Liver (tissue), 9 donors: ENCODE results near the gene CRMP1. TPM values are rescaled to one million over a fixed set of nuclear protein-coding genes. Genes with fewer than 3 reads are reported as not detected.

Experiments
- DNase-seq: peaks from one replicate; pipeline ENCODE4 v3.0.0-alpha.2; 2017; ENCODE audit warnings: low spot score
- H3K27ac ChIP-seq, 2 donors: one replicate each; pipeline ENCODE4 v1.7.0; 2013; ENCODE audit warnings: inconsistent platforms in 2 of 2, low read length in 2 of 2, control low read depth in 1 of 2, low read depth in 1 of 2, mild to moderate bottlenecking in 1 of 2
- H3K27me3 ChIP-seq, 4 donors: one replicate each; pipeline versions ENCODE4 v1.6.1 to v1.7.0; 2013; ENCODE audit warnings: low read length in 3 of 4, inconsistent platforms in 1 of 4, mild to moderate bottlenecking in 1 of 4, moderate library complexity in 1 of 4; ENCODE audit not compliant: control insufficient read depth in 4 of 4, insufficient read depth in 4 of 4
- H3K36me3 ChIP-seq, 4 donors: one replicate each; pipeline versions ENCODE4 v1.6.1 to v1.7.0; 2013; ENCODE audit warnings: low read length in 3 of 4, mild to moderate bottlenecking in 3 of 4, low read depth in 1 of 4, moderate library complexity in 1 of 4; ENCODE audit not compliant: control insufficient read depth in 4 of 4, insufficient read depth in 3 of 4
- H3K4me1 ChIP-seq, 4 donors: one replicate each; pipeline versions ENCODE4 v1.6.1 to v1.7.0; 2013; ENCODE audit warnings: low read length in 3 of 4, mild to moderate bottlenecking in 3 of 4, moderate library complexity in 1 of 4; ENCODE audit not compliant: control insufficient read depth in 4 of 4, insufficient read depth in 4 of 4
- H3K4me3 ChIP-seq, 3 donors: one replicate each; pipeline versions ENCODE4 v1.6.1 to v1.7.0; 2013; ENCODE audit warnings: low read length in 3 of 3, control low read depth in 1 of 3, low read depth in 1 of 3, mild to moderate bottlenecking in 1 of 3
- H3K9ac ChIP-seq, 2 donors: one replicate each; pipeline ENCODE4 v1.7.0; 2013; ENCODE audit warnings: low read length in 2 of 2, mild to moderate bottlenecking in 2 of 2, moderate library complexity in 2 of 2, control low read depth in 1 of 2, low read depth in 1 of 2
- H3K9me3 ChIP-seq, 4 donors: one replicate each; pipeline versions ENCODE4 v1.6.1 to v1.7.0; 2013; ENCODE audit warnings: low read length in 3 of 4; ENCODE audit not compliant: control insufficient read depth in 4 of 4
- EGR1 ChIP-seq, 2 donors: IDR thresholded peaks; 2 replicates each; pipeline ENCODE4 v1.6.1; 2016 to 2018; ENCODE audit warnings: antibody characterized with exemption in 2 of 2, low read depth in 2 of 2
- FOXA1 ChIP-seq: IDR thresholded peaks from 2 replicates; pipeline ENCODE4 v1.6.1; 2016; ENCODE audit warnings: antibody characterized with exemption
- FOXA2 ChIP-seq: IDR thresholded peaks from 2 replicates; pipeline ENCODE4 v1.6.1; 2016; ENCODE audit warnings: antibody characterized with exemption
- GABPA ChIP-seq, 2 donors: IDR thresholded peaks in 1 of 2; conservative IDR thresholded peaks in 1 of 2; 2 replicates each; pipeline ENCODE4 v1.6.1; 2016; ENCODE audit warnings: antibody characterized with exemption in 2 of 2, mild to moderate bottlenecking in 1 of 2, moderate library complexity in 1 of 2
- HNF4A ChIP-seq, 2 donors: conservative IDR thresholded peaks; 2 replicates each; pipeline ENCODE4 v1.6.1; 2016; ENCODE audit warnings: antibody characterized with exemption in 2 of 2, mild to moderate bottlenecking in 2 of 2
- HNF4G ChIP-seq: IDR thresholded peaks from 2 replicates; pipeline ENCODE4 v1.6.1; 2016; ENCODE audit warnings: antibody characterized with exemption
- JUND ChIP-seq, 2 donors: IDR thresholded peaks; 2 replicates each; pipeline ENCODE4 v1.6.1; 2016; ENCODE audit warnings: antibody characterized with exemption in 2 of 2
- NR2F2 ChIP-seq: IDR thresholded peaks from 2 replicates; pipeline ENCODE4 v1.6.1; 2016; ENCODE audit warnings: antibody characterized with exemption
- RAD21 ChIP-seq, 2 donors: IDR thresholded peaks; 2 replicates each; pipeline ENCODE4 v1.6.1; 2016; ENCODE audit warnings: antibody characterized with exemption in 2 of 2, mild to moderate bottlenecking in 2 of 2
- RXRA ChIP-seq, 2 donors: IDR thresholded peaks; 2 replicates each; pipeline ENCODE4 v1.6.1; 2017 to 2018; ENCODE audit warnings: antibody characterized with exemption in 2 of 2, mild to moderate bottlenecking in 1 of 2
- SP1 ChIP-seq: IDR thresholded peaks from 2 replicates; pipeline ENCODE4 v1.6.1; 2018; ENCODE audit warnings: antibody characterized with exemption, mild to moderate bottlenecking
- TAF1 ChIP-seq: conservative IDR thresholded peaks from 2 replicates; pipeline ENCODE4 v1.6.1; 2016; ENCODE audit warnings: antibody characterized with exemption, mild to moderate bottlenecking
- YY1 ChIP-seq: IDR thresholded peaks from 2 replicates; pipeline ENCODE4 v1.6.1; 2016; ENCODE audit warnings: antibody characterized with exemption, mild to moderate bottlenecking
- WGBS: extraction: QIAGEN DNeasy Blood & Tissue Kit; methylation state at CpG from one replicate; pipeline ENCODE4 v1.1.7; 2013; 5-methylcytosine and 5-hydroxymethylcytosine counted together
- polyA plus RNA-seq, 2 donors: library from polyadenylated mRNA; stranded (reverse) in 1 of 2; unstranded in 1 of 2; fragments of 200-250 nt in 1 of 2; fragments of >200 nt in 1 of 2; fragmentation: Nextera tagmentation in 1 of 2; extraction: Ambion mirVana in 1 of 2; gene quantifications; one replicate each; pipeline versions ENCODE4 v1.2.1 to v1.2.3, GENCODE V29; 2013 to 2015
- total RNA-seq, 2 donors: library from RNA; depleted of rRNA; stranded (reverse); fragments of >200 nt; gene quantifications; one replicate each; pipeline ENCODE4 v1.2.3, GENCODE V29; 2014
- TF ChIP-seq, protein P1 (sequence below): IDR thresholded peaks from 2 replicates; pipeline ENCODE4 v1.6.1; 2016; ENCODE audit warnings: antibody characterized with exemption, mild to moderate bottlenecking
- TF ChIP-seq, protein P2 (sequence below): IDR thresholded peaks from 2 replicates; pipeline ENCODE4 v1.6.1; 2016; ENCODE audit warnings: antibody characterized with exemption
- TF ChIP-seq, protein P3 (sequence below): fragments of 150-350 bp; IDR thresholded peaks from 2 replicates; pipeline ENCODE4 v1.5.1; 2017; ENCODE audit warnings: improper control_type of control experiment, low read depth, low read length; ENCODE audit not compliant: missing input control
- TF ChIP-seq, protein P4 (sequence below): IDR thresholded peaks from 2 replicates; pipeline ENCODE4 v1.6.1; 2016; ENCODE audit warnings: antibody characterized with exemption
- TF ChIP-seq, protein P5 (sequence below): IDR thresholded peaks from 2 replicates; pipeline ENCODE4 v1.6.1; 2016; ENCODE audit warnings: antibody characterized with exemption
- donor health status: healthy.
- donor health status: healthy.
- donor health status: healthy.
- donor health status: healthy.
- donor health status: healthy.

Gene CRMP1
- total and polyA plus RNA-seq, 4 donors, result 0.06 to 0.42 (median 0.12) TPM

DNA sequence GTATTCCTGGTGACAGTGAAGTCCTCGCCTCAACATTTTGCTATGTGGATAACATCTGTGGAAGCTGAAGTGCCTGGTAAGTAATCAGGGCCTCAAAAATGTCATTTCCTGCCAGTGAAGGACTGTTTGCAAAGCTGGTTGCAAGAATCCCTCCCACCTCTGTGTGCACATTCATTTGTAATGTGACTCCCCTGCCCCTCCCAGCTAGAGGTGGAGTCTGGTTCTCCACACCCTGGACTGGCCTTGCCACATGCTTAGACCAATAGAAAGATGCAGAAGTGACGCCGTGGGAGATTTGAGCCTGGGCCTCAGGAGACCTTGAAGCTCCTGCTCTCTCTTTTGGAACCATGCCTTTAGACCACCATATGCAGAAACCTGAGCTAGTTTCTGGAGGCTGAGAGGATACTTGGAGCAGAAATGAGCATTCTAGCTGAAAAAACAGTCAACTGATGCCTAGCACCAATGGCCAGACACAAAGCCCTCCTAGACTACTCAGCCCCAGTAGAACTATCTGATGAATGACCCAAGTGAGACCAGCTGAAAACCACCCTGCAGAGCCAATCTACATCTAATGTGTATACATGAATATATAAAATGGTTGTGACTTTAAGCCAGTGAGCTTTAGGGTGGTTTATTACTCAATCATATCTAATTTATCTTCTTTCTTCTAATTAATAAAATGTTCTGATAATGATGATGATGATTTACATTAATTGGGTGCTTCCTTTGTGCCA, 47.8 kb upstream of the CRMP1 start:
- TF ChIP-seq GABPA (IDR thresholded peaks at IDR 0.05 in 1 of 2, conservative IDR thresholded peaks at IDR 0.05 in 1 of 2) (no peak), RAD21 (IDR thresholded peaks at IDR 0.05) (no peak), EGR1 (IDR thresholded peaks at IDR 0.05; ENCODE audit: low read depth in 2 of 2) (no peak)
- TF ChIP-seq, protein P1, sequence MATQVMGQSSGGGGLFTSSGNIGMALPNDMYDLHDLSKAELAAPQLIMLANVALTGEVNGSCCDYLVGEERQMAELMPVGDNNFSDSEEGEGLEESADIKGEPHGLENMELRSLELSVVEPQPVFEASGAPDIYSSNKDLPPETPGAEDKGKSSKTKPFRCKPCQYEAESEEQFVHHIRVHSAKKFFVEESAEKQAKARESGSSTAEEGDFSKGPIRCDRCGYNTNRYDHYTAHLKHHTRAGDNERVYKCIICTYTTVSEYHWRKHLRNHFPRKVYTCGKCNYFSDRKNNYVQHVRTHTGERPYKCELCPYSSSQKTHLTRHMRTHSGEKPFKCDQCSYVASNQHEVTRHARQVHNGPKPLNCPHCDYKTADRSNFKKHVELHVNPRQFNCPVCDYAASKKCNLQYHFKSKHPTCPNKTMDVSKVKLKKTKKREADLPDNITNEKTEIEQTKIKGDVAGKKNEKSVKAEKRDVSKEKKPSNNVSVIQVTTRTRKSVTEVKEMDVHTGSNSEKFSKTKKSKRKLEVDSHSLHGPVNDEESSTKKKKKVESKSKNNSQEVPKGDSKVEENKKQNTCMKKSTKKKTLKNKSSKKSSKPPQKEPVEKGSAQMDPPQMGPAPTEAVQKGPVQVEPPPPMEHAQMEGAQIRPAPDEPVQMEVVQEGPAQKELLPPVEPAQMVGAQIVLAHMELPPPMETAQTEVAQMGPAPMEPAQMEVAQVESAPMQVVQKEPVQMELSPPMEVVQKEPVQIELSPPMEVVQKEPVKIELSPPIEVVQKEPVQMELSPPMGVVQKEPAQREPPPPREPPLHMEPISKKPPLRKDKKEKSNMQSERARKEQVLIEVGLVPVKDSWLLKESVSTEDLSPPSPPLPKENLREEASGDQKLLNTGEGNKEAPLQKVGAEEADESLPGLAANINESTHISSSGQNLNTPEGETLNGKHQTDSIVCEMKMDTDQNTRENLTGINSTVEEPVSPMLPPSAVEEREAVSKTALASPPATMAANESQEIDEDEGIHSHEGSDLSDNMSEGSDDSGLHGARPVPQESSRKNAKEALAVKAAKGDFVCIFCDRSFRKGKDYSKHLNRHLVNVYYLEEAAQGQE, result no peak
- DNase-seq, result no peak

DNA sequence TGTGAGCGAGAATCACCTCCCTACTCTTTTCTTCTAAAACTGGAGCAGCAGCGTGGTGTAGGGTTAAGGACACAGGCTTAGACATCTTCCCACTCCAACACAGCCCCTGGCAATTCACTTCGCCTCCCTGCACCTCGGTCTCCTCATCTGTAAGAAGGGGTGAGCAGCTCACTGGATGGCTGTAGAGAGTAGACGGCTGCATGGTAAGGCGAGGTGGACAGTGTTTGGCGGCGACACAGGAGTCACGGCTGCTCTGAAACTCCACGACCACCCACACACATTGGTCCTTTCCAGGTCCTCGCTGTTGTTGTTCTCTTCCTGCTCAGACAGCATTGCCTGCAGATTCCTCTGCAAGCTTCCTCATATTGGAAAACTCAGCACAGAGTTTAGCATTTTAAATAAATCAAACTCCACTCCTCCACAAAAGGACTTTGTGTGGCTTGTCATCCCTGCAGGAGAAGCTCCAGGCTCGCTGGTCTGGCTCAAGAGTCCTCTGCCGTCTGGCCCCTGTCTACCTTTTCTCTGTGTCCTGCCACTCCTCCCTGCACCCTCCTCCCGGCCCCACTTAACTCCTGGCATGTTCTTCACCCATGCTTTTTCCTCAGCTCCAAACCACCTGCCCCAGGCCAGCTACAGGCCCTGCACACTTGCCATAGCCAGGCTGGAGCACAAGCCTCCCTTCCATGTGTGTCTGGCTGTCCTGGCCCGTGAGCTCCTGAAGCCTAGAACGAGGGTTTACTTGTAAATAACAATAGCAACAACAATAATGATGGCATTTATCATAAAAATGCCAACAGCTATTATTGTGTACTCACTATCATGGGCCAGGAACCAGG, 41.3 kb upstream of the CRMP1 start:
- TF ChIP-seq FOXA2 (no peak), TAF1 (no peak), JUND (IDR thresholded peaks at IDR 0.05) (no peak), EGR1 (IDR thresholded peaks at IDR 0.05; ENCODE audit: low read depth in 2 of 2) (no peak), GABPA (IDR thresholded peaks at IDR 0.05 in 1 of 2, conservative IDR thresholded peaks at IDR 0.05 in 1 of 2) (no peak), HNF4A (conservative IDR thresholded peaks at IDR 0.05) (no peak), FOXA1 (no peak), SP1 (no peak), RXRA (IDR thresholded peaks at IDR 0.05) (no peak), YY1 (no peak), HNF4G (no peak), NR2F2 (no peak), RAD21 (IDR thresholded peaks at IDR 0.05) (no peak)
- TF ChIP-seq, protein P1, result no peak
- TF ChIP-seq, protein P2, sequence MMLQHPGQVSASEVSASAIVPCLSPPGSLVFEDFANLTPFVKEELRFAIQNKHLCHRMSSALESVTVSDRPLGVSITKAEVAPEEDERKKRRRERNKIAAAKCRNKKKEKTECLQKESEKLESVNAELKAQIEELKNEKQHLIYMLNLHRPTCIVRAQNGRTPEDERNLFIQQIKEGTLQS, result no peak
- TF ChIP-seq, protein P3, sequence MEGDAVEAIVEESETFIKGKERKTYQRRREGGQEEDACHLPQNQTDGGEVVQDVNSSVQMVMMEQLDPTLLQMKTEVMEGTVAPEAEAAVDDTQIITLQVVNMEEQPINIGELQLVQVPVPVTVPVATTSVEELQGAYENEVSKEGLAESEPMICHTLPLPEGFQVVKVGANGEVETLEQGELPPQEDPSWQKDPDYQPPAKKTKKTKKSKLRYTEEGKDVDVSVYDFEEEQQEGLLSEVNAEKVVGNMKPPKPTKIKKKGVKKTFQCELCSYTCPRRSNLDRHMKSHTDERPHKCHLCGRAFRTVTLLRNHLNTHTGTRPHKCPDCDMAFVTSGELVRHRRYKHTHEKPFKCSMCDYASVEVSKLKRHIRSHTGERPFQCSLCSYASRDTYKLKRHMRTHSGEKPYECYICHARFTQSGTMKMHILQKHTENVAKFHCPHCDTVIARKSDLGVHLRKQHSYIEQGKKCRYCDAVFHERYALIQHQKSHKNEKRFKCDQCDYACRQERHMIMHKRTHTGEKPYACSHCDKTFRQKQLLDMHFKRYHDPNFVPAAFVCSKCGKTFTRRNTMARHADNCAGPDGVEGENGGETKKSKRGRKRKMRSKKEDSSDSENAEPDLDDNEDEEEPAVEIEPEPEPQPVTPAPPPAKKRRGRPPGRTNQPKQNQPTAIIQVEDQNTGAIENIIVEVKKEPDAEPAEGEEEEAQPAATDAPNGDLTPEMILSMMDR, result no peak
- TF ChIP-seq, protein P4, sequence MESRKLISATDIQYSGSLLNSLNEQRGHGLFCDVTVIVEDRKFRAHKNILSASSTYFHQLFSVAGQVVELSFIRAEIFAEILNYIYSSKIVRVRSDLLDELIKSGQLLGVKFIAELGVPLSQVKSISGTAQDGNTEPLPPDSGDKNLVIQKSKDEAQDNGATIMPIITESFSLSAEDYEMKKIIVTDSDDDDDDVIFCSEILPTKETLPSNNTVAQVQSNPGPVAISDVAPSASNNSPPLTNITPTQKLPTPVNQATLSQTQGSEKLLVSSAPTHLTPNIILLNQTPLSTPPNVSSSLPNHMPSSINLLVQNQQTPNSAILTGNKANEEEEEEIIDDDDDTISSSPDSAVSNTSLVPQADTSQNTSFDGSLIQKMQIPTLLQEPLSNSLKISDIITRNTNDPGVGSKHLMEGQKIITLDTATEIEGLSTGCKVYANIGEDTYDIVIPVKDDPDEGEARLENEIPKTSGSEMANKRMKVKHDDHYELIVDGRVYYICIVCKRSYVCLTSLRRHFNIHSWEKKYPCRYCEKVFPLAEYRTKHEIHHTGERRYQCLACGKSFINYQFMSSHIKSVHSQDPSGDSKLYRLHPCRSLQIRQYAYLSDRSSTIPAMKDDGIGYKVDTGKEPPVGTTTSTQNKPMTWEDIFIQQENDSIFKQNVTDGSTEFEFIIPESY, result no peak
- TF ChIP-seq, protein P5, sequence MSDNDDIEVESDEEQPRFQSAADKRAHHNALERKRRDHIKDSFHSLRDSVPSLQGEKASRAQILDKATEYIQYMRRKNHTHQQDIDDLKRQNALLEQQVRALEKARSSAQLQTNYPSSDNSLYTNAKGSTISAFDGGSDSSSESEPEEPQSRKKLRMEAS, result no peak
- no peak overlapping the region for H3K4me3 ChIP-seq
- H3K9me3 ChIP-seq, result no peaks in the 10 kb centered on the region
- peaks cover 0 to 9% (median 0%) of the 10 kb centered on the region in 4 donors for H3K27me3 ChIP-seq
- H3K9ac ChIP-seq, result no peak overlapping the region
- no peak overlapping the region for H3K27ac ChIP-seq
- no peaks in the 10 kb centered on the region for H3K4me1 ChIP-seq
- WGBS, result 66% methylated on average over 16 of the region's 16 CpGs
- no peak for DNase-seq
- no peaks in the 10 kb centered on the region for H3K36me3 ChIP-seq

More for the DNA sequence above, 47.8 kb upstream of the CRMP1 start:
- Histone ChIP-seq H3K9me3 (peaks cover 0 to 3% (median under 1%) of the 10 kb centered on the region in 4 donors), H3K4me1 (no peaks in the 10 kb centered on the region), H3K36me3 (no peaks in the 10 kb centered on the region), H3K4me3 (no peak overlapping the region), H3K27ac (no peak overlapping the region), H3K9ac (no peak overlapping the region), H3K27me3 (peaks cover 0 to 9% (median 0%) of the 10 kb centered on the region in 4 donors)
- 60% methylated on average over 3 of the region's 3 CpGs for WGBS
